GM18951 (cell line): ENCODE results near the gene NOSTRIN.
"Not testable (repeated sequence)": the region's sequence is repeated elsewhere in the genome, so short reads cannot be mapped to it uniquely, and the experiment has no call there.

Source experiments
- POLR2A ChIP-seq: IDR thresholded peaks from 4 replicates; pipeline ENCODE4 v1.6.1; 2011; ENCODE audit warnings: mild to moderate bottlenecking; ENCODE audit not compliant: insufficient read length, insufficient read depth; ENCODE audit errors: extremely low read depth
- in situ Hi-C: fragments of 300-500 bp; cut with MboI; formaldehyde crosslinking; loops from one replicate; pipeline ENCODE4 v1.12.0; 2022; ENCODE audit warnings: low sequenced_read_pairs, mixed read lengths, inconsistent platforms; ENCODE audit not compliant: unreplicated experiment

The NOSTRIN gene

DNA sequence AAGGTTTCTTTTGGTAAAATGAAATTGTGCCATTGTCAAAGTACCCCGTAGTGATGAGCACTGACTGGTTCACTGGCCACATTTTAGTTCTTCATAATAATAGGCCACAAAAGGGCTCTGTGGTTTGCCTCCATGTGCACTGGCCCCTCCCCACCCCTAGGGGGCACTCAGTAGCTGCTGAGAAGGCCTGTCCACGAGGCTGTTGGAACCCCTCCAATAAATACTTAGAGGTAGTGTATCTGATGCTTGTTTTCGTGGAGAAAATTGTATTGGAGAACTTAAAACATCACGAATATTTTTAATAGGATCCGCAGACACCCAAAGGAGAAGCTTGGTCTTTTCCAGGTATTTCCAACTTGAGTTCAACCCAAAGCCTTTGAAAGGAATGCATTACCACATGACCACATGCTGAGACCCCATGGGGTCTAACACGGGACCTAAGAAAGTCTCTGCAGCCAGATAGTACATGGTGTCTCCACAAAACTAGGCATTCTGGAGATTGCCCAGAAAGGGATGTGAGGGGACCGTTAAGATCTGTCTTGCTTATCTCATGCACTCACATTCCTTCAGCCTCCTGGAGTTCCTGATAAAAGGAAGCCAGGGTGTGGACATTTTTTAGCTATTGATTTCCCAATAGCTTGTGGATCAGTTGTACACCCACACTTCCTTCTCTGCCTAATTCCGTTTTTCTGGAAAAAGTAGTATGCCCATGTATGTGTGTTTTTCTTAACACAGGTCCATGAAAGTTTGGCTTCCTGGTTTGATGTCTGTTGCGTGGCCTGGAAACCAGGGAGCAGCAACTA is 28.5 kb upstream of the NOSTRIN start:
- in situ Hi-C loops = no loop called here
- no peak for TF ChIP-seq POLR2A

DNA sequence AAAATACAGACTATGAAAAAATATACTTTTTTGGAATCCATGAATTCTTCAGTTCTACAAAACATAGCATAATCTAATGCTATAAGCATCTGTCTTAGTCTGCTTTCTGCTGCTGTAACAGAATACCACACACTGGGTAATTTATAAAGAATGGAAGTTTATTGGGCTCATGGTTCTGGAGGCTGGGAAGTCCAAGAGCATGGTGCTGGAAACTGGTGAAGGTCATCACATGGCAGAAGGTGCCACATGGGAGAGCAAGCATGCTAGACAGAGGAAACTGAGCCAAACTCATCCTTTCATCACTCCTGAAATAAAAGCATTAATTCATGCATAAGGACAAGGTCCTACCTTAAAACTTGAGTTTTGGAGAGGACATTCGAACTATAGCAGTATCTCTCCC is 26.6 kb upstream of the NOSTRIN start:
- in situ Hi-C loops = no loop called here
- no peak for TF ChIP-seq POLR2A

DNA sequence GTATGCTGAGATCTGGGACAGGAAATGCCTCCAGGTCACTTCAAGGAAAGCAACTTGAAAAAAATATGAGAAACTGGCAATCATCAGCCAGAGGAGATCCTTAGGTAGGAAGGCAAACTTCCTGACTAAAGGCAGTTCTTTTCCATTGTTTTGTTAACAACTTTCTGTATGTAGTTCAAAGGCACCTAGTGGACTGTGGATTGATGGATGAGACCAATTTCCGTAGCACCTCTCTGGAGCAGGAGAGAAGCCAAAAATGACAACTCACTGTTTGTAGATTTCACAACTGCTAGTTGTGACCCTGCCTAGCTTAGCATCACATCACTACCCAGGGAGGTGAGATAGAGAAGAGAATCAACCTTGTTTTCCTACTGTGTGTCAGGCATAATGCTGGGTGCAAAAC is 21.8 kb upstream of the NOSTRIN start:
- in situ Hi-C loops = no loop called here
- no peak for TF ChIP-seq POLR2A

DNA sequence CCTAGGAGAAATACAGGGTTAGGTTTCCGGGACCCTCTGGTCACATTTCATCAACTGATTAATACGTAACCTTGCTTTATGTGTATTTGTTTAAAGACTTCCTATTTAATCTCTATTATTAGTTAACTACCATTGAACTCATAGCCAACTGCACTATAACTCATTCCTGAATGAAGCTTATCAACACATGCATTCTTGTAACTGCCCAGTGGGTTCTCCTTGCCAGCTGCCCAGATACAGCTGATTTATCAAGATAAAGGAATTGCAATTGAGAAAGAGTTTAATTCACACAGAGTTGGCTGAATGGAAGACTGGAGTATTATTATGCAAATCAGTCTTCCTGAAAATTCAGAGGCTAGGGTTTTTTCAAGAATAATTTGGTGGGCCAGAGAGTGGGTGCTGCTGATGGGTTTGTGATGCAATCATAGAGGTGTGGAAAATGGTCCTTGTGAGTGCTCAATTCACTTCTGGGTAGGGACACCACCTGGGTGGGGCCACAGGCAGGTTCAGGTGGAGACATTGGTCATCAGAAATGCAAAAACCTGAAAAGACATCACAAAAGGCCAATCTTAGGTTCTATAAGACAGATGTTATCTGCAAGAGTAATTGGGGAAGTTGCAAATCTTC is 21.1 kb upstream of the NOSTRIN start:
- TF ChIP-seq POLR2A = no peak
- in situ Hi-C loops = no loop called here

DNA sequence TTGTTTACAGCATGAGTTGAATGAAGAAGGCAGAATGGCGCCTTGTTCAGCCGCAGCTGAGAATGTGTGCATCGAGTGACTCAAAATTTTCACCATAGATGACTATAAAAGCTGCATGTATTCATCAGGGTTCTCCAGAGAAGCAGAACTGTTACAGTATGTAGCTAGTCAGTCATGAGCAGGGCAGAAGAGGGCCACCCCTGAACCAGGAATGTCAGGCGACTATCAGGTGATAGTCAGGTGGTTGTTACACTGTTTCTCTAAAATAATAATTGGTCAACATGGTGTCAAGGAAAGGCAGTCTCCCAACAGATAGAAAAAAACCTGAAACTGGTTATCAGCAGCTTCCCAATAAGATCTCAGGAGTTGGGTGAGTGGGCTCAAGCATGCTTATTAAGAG is 20.2 kb upstream of the NOSTRIN start:
- TF ChIP-seq POLR2A = no peak
- in situ Hi-C loops = no loop called here

DNA sequence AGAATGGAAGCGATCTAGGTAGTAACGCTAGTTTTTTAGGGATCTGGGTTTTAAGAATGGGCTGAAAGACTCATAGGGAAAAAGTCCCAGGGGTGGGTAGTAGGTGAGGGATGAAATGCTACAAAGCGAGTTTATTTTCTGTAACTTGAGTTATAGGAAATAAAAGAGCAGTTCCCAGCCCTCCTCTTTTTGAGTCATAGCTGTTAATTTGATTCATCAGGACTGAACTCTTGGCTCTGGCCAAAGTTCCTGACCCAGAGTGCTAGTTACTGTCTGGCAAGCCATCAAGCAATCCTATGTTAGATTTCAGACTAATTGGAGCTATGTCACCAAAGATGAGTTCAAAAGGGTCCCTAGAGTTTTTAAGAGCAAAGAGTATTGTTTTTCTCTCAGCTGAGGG is 17.4 kb upstream of the NOSTRIN start:
- in situ Hi-C loops = no loop called here
- TF ChIP-seq POLR2A = no peak

DNA sequence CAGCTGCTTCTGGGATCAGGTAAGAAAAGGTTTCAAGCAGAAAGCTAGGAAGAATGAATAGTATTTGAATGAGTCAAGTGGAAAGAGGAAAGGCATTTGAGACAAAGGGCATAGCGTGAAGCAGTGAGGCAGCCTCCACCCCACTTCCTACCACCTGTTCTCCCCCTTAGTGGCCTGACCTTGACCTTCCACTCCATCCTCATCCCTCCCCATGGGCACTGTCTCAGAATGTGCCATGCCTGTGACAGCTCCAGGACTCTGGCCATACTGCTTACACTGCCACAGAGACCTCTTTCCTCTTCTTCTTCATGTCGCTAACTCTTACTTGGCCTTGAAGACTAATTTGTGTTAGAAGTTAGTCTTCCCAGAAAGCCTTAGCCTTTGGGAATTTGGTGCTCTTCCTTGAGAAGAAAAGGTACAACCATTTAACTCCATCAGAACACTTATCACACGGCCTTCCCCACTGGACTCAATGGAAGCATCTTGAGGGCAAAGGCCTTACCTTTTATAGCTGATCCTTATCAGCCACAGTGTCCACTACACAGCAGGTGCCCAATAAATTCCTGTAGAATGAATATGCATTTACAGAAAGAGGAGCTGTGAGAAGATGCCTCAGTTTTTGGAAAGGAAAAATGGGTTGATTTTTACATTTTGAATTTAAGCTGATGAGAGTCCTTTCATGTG is 15.2 kb upstream of the NOSTRIN start:
- no peak for TF ChIP-seq POLR2A
- in situ Hi-C loops = no loop called here

DNA sequence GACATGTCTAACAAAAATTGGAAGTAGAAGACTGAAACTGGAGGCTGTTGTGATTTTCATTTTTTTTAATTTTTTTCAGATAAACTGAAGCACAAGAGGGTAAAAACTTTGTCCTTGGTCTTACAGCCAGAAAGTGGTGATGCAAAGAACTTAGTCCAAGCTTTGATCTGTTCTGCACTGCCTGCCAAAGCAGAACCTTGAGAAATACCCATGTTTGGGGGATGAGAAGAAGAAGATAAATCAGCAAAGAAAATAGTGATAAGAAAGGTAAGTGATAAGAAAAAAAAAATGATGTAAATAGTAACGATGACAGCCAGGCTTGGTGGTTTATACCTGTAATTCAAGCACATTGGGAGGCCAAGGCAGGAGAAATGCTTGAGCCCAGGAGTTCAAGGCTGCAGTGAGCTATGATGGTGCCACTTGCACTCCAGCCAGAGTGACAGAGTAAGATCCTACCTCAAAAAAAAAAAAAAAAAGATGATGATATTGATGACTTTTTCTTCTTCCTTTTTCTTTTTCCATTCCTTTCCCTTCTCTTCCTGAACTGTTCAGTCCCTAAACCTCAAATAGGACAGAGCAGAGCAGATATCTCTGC is 14.6 kb upstream of the NOSTRIN start:
- no peak for TF ChIP-seq POLR2A
- in situ Hi-C loops = no loop called here

DNA sequence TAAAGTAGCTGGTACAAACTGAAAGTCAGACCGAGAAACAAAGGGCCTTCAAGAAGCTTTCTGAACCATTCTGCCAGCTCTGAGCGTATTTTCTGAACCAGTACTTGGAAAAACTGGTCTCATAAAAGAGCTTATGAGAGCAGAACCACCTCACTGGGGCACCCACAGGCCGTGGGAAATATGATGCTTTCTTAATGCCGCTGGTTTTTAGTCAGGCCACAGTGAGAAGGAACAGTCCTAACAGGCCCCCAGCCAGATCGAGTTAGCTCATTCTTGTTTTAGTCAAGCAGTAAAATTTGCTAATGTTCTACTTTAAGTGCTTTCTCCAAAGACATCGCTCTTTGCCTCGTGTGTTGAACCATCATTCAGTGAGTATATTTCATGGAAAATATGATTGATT is 12.7 kb upstream of the NOSTRIN start:
- in situ Hi-C loops = no loop called here
- no peak for TF ChIP-seq POLR2A

DNA sequence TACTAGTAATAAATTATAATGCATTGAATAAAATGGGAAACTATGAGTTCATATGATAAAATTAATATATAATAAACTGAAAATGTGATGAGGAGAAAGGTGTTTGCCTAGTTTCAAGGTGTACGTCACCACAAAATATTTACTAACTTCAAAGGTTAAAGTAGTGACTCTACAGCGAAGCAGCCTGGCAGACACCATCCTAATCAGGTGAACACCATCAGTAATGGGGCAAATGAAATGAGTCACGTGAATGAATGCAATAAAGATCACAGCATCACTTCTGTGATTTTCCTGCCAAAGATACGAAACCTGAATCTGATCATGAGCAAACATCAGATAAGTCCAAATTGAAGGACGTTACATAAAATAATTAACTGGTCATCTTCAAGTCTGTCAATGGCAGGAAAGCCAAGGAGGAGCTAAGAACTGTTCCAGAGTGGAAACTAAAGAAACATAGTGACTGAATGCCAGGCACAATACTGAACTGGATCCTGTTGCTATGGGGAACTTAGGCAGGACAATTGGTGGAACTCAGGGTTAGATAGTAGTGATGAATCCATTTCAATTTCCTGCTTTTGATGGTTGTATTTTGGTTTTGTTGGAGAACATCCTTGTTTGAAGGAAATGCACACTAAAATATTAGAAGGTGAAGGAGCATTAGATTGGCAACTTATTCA is 12.1 kb upstream of the NOSTRIN start:
- no peak for TF ChIP-seq POLR2A
- in situ Hi-C loops = no loop called here

DNA sequence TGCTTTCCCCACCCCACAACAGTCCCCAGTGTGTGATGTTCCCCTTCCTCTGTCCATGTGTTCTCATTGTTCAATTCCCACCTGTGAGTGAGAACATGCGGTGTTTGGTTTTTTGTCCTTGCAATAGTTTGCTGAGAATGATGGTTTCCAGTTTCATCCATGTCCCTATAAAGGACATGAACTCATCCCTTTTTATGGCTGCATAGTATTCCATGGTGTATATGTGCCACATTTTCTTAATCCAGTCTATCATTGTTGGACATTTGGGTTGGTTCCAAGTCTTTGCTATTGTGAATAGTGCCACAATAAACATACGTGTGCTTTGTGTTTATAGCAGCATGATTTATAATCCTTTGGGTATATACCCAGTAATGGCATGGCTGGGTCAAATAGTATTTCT is 11.3 kb upstream of the NOSTRIN start:
- in situ Hi-C loops = not testable (repeated sequence)

DNA sequence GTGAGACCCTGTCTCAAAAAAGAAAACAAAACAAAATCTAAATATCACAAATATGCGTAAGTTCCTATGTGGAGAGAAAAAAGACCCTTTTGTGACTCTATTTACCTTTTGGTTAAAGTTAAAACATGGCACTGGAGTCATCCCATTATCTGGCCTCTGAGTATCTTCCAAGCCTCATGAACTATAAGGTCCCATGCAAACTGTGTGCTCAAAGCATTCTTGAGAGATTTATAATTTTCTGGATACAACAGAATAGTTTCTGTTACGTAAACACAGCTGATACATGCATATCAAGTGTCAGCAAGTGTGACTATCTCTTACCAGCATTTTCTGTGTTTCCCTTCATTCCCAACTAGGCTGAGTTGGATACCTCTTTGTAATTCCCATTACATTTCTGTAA is 8.8 kb upstream of the NOSTRIN start:
- in situ Hi-C loops = no loop called here
- TF ChIP-seq POLR2A = no peak

DNA sequence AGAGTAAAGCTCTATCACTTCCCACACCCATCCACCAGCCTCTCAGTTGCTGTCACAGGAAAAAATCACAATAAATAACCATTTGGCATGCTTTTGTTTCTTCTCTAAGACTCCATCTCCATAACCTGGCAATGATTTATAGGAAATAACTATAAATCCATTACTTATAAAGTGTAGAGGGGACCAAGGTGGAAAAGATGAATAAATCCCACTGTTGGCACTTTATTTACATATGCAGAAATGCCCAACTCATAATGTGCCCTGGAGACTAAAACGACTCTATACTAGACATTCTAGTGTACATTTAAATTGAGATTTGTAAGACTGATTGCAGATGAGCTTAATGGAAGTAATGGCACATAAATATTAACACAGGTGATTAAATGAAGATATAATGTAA is 7.5 kb upstream of the NOSTRIN start:
- TF ChIP-seq POLR2A = no peak
- in situ Hi-C loops = no loop called here

DNA sequence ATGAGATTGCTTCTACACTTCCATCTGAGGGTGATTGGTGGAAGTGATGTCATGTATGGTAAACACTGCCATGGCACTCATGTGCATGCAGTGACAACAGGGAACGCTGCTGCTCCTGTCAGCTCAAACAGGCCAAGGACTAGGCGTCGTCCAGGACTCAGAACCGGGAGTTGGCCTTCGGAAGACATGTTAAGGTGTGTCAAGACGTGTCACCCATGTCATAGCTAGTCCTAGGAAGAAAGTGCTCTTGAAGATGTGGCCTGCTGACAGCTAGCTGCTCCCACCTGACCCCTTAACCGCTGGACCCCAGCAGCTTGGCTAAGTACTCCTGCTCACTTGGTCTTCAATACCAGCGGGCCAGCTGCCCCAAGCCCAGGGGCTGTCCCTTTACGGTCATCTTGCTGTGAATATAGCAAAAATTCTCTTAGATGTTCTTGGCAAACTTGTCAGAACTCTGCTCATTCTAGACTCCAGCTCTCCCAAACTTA is 6.3 kb upstream of the NOSTRIN start:
- TF ChIP-seq POLR2A = no peak
- in situ Hi-C loops = no loop called here
